Activated naive CD8-positive, alpha-beta T cell treated with anti-CD3 and anti-CD28 coated beads, Interleukin-2, amount 50 U/mL, for 24 hours (primary cell): Measurements from ENCODE around the gene MMP10.

Source experiments
- ATAC-seq: fragments of 150-1000 bp; cut with Tn5 transposase; one replicate; pipeline ENCODE4 v1.10.0; 2021
- DNase-seq: peaks from one replicate; pipeline ENCODE4 v3.0.0; 2021
- H3K27ac Mint-ChIP-seq: one replicate; pipeline ENCODE4 v1.8.0; 2021; ENCODE audit warnings: mild to moderate bottlenecking, mixed read lengths
- H3K27me3 Mint-ChIP-seq: one replicate; pipeline ENCODE4 v1.8.0; 2021; ENCODE audit warnings: mixed read lengths
- H3K36me3 Mint-ChIP-seq: one replicate; pipeline ENCODE4 v1.8.0; 2021; ENCODE audit warnings: low read depth, mixed read lengths
- H3K4me1 Mint-ChIP-seq: one replicate; pipeline ENCODE4 v1.8.0; 2021; ENCODE audit warnings: mixed read lengths
- H3K4me3 Mint-ChIP-seq: one replicate; pipeline ENCODE4 v1.8.0; 2021; ENCODE audit warnings: mild to moderate bottlenecking, moderate library complexity, mixed read lengths
- H3K9me3 Mint-ChIP-seq: one replicate; pipeline ENCODE4 v1.8.0; 2021; ENCODE audit warnings: mixed read lengths

The MMP10 gene

DNA sequence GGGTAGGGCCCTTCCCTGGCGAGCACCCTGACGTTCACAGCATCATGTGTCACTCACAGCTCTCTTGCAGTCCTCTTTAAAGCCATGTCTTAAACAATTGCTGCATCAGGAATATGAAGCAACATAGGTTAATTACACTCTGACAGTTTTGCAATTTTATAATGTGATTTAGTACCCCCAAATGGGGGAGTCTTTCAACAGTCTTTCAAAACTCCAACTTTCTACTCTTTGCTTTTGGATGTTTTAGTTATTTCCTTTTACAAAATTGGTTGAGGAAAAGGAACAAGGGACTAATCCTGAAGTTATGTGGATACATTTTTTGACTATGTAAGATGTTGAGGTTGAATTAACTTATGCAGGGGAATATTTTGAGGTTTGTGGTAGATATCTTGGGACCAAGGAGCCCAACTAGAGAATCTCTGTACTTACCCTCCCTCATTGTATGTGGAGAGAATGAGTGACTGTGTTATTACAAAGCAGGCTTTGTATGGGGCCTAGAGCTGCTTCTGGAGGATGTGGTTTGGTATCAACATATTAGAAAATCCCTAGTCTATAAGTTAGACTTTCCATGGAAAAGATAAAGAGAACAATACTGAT lies 55.4 kb downstream of the MMP10 start, which contains the start of gene MMP8:
MMP8 (minus strand) TSS at position 51 of the 597 bp plus-strand sequence. CDS start 99 bp downstream, outside the sequence.
- peaks cover 3% of the 10 kb centered on the region for H3K27me3 Mint-ChIP-seq
- ATAC-seq = no peak
- H3K36me3 Mint-ChIP-seq = no peaks in the 10 kb centered on the region
- no peak within 1 kb of the TSS for H3K4me3 Mint-ChIP-seq
- no peak for DNase-seq
- no peaks in the 10 kb centered on the region for H3K4me1 Mint-ChIP-seq
- no peaks in the 10 kb centered on the region for H3K9me3 Mint-ChIP-seq
- H3K27ac Mint-ChIP-seq = no peak within 1 kb of the TSS

DNA sequence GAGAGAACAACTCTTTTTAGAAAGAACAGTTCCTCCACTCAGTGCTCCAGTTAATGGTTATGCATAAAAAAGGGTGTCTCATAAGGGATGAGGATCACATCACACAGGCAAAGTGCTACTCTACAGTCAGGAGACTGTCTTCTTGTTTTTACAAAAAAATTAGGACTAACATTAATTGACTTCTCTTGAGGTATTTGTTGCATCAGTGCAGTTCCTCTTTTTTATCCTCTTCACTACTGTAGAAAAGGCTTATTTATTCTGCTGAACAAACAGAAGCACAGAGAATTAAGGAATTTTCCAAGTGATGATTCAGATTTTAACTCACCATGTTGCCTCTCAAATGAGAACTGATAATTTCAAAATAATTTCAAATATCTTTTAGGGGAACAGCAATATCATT lies 57.6 kb downstream of the MMP10 start:
- no peaks in the 10 kb centered on the region for H3K9me3 Mint-ChIP-seq
- no peak for ATAC-seq
- no peak overlapping the region for H3K27ac Mint-ChIP-seq
- H3K4me1 Mint-ChIP-seq = no peaks in the 10 kb centered on the region
- no peaks in the 10 kb centered on the region for H3K36me3 Mint-ChIP-seq
- no peak for DNase-seq
- no peak overlapping the region for H3K4me3 Mint-ChIP-seq
- H3K27me3 Mint-ChIP-seq = peaks cover 5% of the 10 kb centered on the region
